Activated T-cell treated with anti-CD3 and anti-CD28 coated beads, Interleukin-2, amount 50 U/mL, for 4 hours (primary cell): ENCODE results near the gene AMBRA1. TPM values are rescaled to one million over a fixed set of nuclear protein-coding genes. Genes with fewer than 3 reads are reported as not detected.
A peak's percentile ranks its signal among the peaks of the same experiment; 100 is the strongest.
"Not testable (repeated sequence)": the region's sequence is repeated elsewhere in the genome, so short reads cannot be mapped to it uniquely, and the experiment has no call there.

ENCODE experiments used
- ATAC-seq, 2 donors: fragments of 200-7000 bp; cut with Tn5 transposase; one replicate each; pipeline ENCODE4 v1.10.0; 2021
- DNase-seq: peaks from one replicate; pipeline ENCODE4 v3.0.0-alpha.2; 2020
- H3K27me3 Mint-ChIP-seq: one replicate; pipeline ENCODE4 v1.8.0; 2021; ENCODE audit warnings: low read depth, mixed read lengths
- H3K36me3 Mint-ChIP-seq: one replicate; pipeline ENCODE4 v1.8.0; 2022; ENCODE audit warnings: mixed read lengths; ENCODE audit not compliant: insufficient read depth
- H3K4me1 Mint-ChIP-seq: one replicate; pipeline ENCODE4 v1.8.0; 2021; ENCODE audit warnings: low read depth, mixed read lengths
- H3K4me3 Mint-ChIP-seq: one replicate; pipeline ENCODE4 v1.8.0; 2021; ENCODE audit warnings: mild to moderate bottlenecking, moderate library complexity, mixed read lengths
- H3K9me3 Mint-ChIP-seq: one replicate; pipeline ENCODE4 v1.8.0; 2021; ENCODE audit warnings: mixed read lengths
- total RNA-seq, 3 donors: library from RNA; stranded (reverse); gene quantifications; one replicate each; pipeline ENCODE4 v1.2.1, GENCODE V29; 2021

AMBRA1 gene
- total RNA-seq, 3 donors from 2014 or later: 30.7 to 36.1 (median 31.7) TPM

DNA sequence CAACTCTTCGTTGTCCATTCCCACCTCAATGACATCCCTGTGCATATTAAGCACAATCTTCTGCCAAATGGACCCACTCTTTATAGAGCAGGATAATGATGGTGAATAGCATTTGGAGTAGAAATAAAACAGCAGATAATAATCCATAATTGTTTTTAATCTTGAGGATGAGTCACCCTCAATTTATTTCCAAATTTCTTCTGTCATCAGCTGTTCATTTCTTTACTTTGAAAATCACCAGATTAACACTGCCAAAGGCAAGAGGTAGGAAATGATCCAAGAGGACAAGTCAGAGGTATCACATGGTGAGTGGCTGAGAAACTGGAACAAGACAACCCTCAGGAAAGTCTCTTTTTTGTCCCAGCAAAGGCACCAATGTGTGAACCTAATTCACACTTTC, 7.3 kb upstream of the AMBRA1 start:
- no peak overlapping the region for H3K4me3 Mint-ChIP-seq
- ATAC-seq: no peak
- no peaks in the 10 kb centered on the region for H3K36me3 Mint-ChIP-seq
- H3K9me3 Mint-ChIP-seq: no peaks in the 10 kb centered on the region
- no peaks in the 10 kb centered on the region for H3K4me1 Mint-ChIP-seq
- H3K27me3 Mint-ChIP-seq: no peaks in the 10 kb centered on the region
- no peak for DNase-seq

DNA sequence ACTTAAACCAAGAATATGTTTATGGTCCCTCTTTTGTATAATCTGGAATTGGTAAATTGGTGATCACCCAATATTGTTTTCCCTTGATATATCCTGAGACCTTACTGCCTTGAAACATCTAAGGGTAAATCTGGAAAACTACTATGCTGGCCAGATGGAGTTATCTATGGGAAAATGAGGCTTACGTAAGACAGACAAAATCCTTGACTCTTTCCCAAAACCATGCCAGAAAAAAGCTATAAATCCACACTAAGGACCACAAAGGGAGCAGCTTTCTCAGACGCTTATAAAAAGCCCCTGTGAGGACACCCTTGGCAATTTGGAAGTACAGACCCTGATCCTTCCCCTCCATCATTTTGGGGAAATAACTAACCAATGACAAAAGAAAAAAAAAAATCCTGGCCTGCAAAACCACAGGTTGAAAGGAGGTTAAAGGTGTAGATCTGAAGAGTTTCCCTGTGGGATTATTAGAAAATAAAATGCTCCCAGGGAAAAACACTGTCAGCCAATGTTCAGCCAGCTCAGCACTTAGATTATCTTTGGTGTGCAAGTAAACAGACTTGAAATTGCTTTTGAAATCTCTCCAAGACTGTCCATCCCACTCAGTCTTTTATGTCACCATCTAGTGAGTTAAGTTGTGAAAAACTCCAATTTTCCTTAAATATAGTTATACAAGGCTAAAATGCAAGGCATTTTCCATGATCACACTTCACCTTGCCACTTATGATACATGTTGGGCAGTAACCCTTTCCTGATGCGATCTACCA, 6.6 kb upstream of the AMBRA1 start:
- H3K4me1 Mint-ChIP-seq: no peaks in the 10 kb centered on the region
- no peaks in the 10 kb centered on the region for H3K9me3 Mint-ChIP-seq
- DNase-seq (no peak), ATAC-seq (no peak)
- no peak overlapping the region for H3K4me3 Mint-ChIP-seq
- no peaks in the 10 kb centered on the region for H3K27me3 Mint-ChIP-seq
- no peaks in the 10 kb centered on the region for H3K36me3 Mint-ChIP-seq

DNA sequence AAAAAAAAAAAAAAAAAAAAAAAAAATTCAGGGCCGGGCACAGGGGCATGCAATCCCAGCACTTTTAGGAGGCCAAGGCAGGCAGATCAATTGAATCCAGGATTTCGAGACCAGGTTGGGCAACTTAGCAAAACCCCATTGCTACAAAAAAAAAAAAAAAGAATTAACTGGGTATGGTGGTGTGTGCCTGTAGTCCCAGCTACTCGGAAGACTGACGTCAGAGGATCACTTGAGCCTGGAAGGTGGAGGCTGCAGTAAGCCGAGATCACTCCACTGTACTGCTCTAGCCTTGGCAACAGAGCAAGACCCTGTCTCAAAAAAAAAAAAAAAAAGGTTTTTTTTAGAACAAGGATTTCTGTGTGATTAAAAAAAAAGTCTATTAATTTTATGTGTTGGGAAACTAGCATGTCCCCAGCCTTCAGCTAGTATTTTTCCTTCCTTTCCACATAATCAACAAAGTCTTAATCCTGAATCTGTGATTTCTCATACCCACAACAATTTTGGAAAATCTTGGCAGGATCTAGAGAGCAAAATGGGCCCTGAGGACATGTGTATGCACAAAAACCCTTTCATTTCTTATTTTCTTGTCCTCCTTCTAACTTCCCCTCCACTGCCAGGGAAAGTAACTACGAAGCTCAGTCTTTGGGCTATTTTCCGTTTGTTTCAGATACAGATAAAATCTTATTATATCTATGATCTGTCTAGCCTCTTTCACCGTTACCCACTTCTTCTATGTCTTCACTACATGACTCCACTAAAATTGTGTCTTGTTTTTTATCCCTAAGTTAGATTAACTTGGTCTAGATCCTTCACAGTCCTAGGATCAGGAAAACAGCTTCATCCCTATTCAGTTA, 5.7 kb upstream of the AMBRA1 start:
- Mint-ChIP-seq H3K4me3 (no peak overlapping the region), H3K4me1 (no peaks in the 10 kb centered on the region), H3K9me3 (no peaks in the 10 kb centered on the region), H3K36me3 (no peaks in the 10 kb centered on the region), H3K27me3 (no peaks in the 10 kb centered on the region)
- DNase-seq: no peak
- ATAC-seq: no peak

DNA sequence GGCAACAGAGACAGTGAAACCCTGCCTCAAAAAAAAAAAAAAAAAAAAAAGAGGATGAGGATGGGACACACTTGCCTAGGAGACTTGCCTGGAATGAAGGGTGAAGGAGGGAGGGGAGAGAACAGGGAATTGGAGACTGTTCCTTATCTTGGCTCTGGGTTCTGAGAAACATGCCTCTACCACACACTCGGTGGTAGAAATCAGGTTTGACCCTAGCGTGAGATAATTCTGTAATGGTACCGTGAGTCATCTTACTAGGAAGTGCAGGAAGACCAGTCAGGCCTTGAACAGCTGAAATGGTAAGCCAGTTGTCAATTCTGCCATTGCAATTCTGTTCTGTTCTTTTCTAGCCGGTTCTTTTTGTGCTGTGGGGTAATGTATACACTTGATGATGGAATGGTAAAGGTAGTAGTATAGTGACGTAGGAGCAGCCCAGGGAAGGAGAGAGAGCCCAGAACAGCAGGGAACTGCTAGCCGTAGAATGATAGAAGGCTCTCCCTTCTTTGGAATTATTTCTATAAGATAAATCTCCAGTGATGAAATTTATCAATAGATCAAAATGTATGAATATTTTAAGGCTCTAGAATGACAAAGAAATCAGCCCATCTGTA, 3.9 kb upstream of the AMBRA1 start:
- DNase-seq (no peak), ATAC-seq (no peak)
- H3K4me1 Mint-ChIP-seq: peaks cover 13% of the 10 kb centered on the region
- H3K9me3 Mint-ChIP-seq: no peaks in the 10 kb centered on the region
- H3K4me3 Mint-ChIP-seq: no peak overlapping the region
- H3K36me3 Mint-ChIP-seq: no peaks in the 10 kb centered on the region
- H3K27me3 Mint-ChIP-seq: no peaks in the 10 kb centered on the region

DNA sequence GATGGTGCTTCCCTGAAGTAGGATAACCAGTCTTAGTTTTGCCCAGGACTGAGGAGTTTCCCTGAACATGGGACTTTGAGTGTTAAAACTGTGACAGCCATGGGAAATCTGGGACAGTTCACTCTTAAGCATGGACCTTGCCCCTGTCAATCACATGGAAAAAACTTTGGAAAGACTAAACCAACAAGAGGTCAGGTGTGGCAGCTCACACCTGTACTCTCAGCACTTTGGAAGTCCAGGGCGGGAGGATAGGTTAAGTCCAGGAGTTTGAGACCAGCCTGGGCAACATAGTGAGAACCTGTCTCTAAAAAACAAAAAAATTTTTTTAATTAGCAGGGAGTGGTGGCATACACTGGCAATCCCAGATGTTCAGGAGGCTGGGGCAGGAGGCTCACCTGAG, 3.3 kb upstream of the AMBRA1 start:
- no peak for ATAC-seq

DNA sequence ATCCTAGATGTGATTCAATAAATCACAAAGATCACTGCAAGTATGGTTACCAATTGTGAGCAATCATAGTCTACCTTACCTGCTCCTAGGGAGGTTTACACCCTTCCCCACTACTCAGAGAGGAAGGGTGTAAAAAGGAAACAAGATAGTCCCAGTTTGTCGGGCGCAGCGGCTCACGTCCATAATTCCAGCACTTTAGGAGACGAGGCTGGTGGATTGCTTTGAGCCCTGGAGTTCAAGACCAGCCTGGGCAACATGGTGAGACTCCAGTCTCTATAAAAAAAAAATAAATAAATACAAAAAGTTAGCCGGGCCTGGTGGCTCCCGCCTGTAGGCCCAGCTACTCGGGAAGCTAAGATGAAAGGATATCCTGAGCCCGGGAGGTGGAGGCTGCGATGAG, 962 bp upstream of the AMBRA1 start:
- ATAC-seq: no peak
- Mint-ChIP-seq H3K4me3 (peak overlapping the region; percentile 97), H3K9me3 (no peaks in the 10 kb centered on the region), H3K36me3 (peaks cover 2% of the 10 kb centered on the region), H3K27me3 (no peaks in the 10 kb centered on the region), H3K4me1 (peaks cover 32% of the 10 kb centered on the region)
- DNase-seq: no peak

More for the DNA sequence above, 3.3 kb upstream of the AMBRA1 start:
- Mint-ChIP-seq H3K36me3 (no peaks in the 10 kb centered on the region), H3K9me3 (no peaks in the 10 kb centered on the region), H3K4me1 (peaks cover 19% of the 10 kb centered on the region), H3K4me3 (no peak overlapping the region), H3K27me3 (no peaks in the 10 kb centered on the region)
- DNase-seq: no peak

GRCh38 chr11:46594374-46594700, 514 bp upstream of the AMBRA1 start:
- Mint-ChIP-seq H3K4me1 (peaks cover 34% of the 10 kb centered on the region), H3K4me3 (peak overlapping the region; percentile 97), H3K36me3 (peaks cover 2% of the 10 kb centered on the region), H3K9me3 (no peaks in the 10 kb centered on the region), H3K27me3 (no peaks in the 10 kb centered on the region)
- DNase-seq: no peak
- ATAC-seq: no peak

GRCh38 chr11:46590740-46591605, 2.9 kb downstream of the AMBRA1 start:
- ATAC-seq (no peak), DNase-seq (no peak)
- Mint-ChIP-seq H3K27me3 (no peaks in the 10 kb centered on the region), H3K4me3 (peak overlapping the region; percentile 25), H3K9me3 (no peaks in the 10 kb centered on the region), H3K36me3 (peaks cover 5% of the 10 kb centered on the region), H3K4me1 (peaks cover 50% of the 10 kb centered on the region)

GRCh38 chr11:46588915-46589314, 4.9 kb downstream of the AMBRA1 start:
- H3K4me1 Mint-ChIP-seq: peaks cover 44% of the 10 kb centered on the region
- no peak for ATAC-seq
- no peaks in the 10 kb centered on the region for H3K27me3 Mint-ChIP-seq
- no peaks in the 10 kb centered on the region for H3K9me3 Mint-ChIP-seq
- DNase-seq: no peak
- H3K36me3 Mint-ChIP-seq: peaks cover 5% of the 10 kb centered on the region
- H3K4me3 Mint-ChIP-seq: no peak overlapping the region

GRCh38 chr11:46588131-46588530, 5.7 kb downstream of the AMBRA1 start:
- no peaks in the 10 kb centered on the region for H3K9me3 Mint-ChIP-seq
- no peak overlapping the region for H3K4me3 Mint-ChIP-seq
- DNase-seq: no peak
- no peak for ATAC-seq
- H3K4me1 Mint-ChIP-seq: peaks cover 41% of the 10 kb centered on the region
- H3K27me3 Mint-ChIP-seq: no peaks in the 10 kb centered on the region
- H3K36me3 Mint-ChIP-seq: peaks cover 5% of the 10 kb centered on the region

DNA sequence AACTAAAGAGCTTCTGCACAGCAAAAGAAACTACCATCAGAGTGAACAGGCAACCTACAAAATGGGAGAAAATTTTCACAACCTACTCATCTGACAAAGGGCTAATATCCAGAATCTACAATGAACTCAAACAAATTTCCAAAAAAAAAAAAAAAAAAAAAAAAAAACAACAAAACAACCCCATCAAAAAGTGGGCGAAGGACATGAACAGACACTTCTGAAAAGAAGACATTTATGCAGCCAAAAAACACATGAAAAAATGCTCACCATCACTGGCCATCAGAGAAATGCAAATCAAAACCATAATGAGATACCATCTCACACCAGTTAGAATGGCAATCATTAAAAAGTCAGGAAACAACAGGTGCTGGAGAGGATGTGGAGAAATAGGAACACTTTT, 10.3 kb downstream of the AMBRA1 start:
- not testable (repeated sequence) for ATAC-seq, DNase-seq, H3K9me3 Mint-ChIP-seq, H3K27me3 Mint-ChIP-seq, H3K4me3 Mint-ChIP-seq
- H3K4me1 Mint-ChIP-seq: peaks cover 31% of the 10 kb centered on the region
- H3K36me3 Mint-ChIP-seq: peaks cover 20% of the 10 kb centered on the region

DNA sequence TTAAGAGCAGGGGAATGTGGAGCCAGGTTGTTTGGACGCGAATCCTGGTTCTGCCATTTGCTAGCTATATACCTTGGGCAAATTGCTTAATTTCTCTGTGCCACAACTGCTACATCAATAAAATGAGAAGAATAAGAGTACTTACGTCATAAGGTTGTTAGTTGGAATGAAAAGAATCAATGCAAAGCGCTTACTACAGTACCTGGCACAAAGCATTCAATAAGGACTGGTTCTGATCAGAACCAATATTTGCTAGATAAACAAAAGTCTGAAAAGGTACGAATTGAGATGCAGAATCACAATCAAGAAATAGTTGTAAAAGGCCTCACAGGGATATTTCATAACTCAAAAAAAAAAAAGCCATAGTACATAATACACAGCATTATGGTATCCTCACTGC, 11.2 kb downstream of the AMBRA1 start:
- Mint-ChIP-seq H3K4me3 (no peak overlapping the region), H3K9me3 (no peaks in the 10 kb centered on the region), H3K27me3 (no peaks in the 10 kb centered on the region), H3K4me1 (peaks cover 28% of the 10 kb centered on the region), H3K36me3 (peaks cover 17% of the 10 kb centered on the region)
- ATAC-seq (no peak), DNase-seq (no peak)

- Mint-ChIP-seq H3K4me3 (no peak overlapping the region), H3K36me3 (peaks cover 25% of the 10 kb centered on the region), H3K9me3 (no peaks in the 10 kb centered on the region), H3K27me3 (no peaks in the 10 kb centered on the region), H3K4me1 (peaks cover 41% of the 10 kb centered on the region)
- ATAC-seq: no peak
- no peak for DNase-seq
Observed at GRCh38 chr11:46577058-46577457, 16.8 kb downstream of the AMBRA1 start.

GRCh38 chr11:46574656-46575055, 19.2 kb downstream of the AMBRA1 start:
- DNase-seq (no peak), ATAC-seq (no peak)
- Mint-ChIP-seq H3K27me3 (no peaks in the 10 kb centered on the region), H3K9me3 (no peaks in the 10 kb centered on the region), H3K4me3 (no peak overlapping the region), H3K4me1 (peaks cover 37% of the 10 kb centered on the region), H3K36me3 (peaks cover 13% of the 10 kb centered on the region)
